ENCODE results near the gene GJB5.

GJB5 gene

DNA sequence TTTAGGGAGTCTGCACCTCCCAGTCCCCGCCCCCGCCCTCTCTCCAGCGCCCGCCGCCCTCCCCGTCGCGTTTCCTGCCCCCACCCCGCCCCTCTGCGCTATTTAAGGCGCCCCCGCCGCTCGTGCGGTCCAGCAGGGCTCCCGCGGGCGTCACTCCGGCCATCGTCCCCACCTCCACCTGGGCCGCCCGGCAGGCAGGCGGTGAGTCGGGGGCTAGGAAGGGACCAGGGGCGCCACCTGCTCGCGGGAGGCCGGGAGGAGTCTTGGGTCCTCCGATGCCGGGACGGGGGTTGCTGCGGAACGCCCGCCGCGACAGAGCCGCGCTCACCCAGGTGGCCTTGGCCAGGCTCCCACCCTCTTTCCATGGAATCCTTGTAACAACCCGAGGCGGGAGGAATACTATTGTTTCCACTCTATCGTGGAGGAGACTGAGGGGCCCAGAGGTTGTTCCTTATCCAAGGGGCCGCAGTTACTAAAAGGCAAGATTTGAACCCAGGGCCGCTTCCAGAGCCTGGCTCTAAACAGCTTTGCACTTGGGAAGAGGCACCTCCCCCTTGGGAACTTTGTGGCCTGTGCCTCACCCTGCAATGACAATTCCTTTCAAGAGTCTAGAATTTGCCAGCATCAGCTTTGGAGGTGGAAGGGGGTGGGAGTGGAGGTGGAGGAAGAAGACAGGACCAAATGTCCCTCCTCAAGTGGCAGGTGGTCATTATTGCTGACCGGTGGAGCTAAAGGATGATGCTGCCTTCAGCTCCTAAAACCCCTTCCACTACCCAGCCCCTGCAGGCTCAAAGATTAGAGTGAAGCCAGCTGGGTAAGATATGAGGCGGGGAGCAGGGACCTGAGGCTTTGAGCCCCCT lies 38.3 kb downstream of the GJB5 start, which contains the start of gene GJA4:
GJA4 (plus strand) TSS at position 132 of the 860 bp plus-strand sequence. CDS start 1,215 bp downstream, outside the sequence.
- peaks cover 68% of the 10 kb centered on the region for H3K27me3 ChIP-seq
- no peak within 1 kb of the TSS for H3K4me3 ChIP-seq (ENCODE audit: low read depth in 1 of 2, low read length in 1 of 2)
- TF ChIP-seq, protein P1, sequence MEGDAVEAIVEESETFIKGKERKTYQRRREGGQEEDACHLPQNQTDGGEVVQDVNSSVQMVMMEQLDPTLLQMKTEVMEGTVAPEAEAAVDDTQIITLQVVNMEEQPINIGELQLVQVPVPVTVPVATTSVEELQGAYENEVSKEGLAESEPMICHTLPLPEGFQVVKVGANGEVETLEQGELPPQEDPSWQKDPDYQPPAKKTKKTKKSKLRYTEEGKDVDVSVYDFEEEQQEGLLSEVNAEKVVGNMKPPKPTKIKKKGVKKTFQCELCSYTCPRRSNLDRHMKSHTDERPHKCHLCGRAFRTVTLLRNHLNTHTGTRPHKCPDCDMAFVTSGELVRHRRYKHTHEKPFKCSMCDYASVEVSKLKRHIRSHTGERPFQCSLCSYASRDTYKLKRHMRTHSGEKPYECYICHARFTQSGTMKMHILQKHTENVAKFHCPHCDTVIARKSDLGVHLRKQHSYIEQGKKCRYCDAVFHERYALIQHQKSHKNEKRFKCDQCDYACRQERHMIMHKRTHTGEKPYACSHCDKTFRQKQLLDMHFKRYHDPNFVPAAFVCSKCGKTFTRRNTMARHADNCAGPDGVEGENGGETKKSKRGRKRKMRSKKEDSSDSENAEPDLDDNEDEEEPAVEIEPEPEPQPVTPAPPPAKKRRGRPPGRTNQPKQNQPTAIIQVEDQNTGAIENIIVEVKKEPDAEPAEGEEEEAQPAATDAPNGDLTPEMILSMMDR (IDR thresholded peaks at IDR 0.05) = no peak
- no peaks in the 10 kb centered on the region for H3K36me3 ChIP-seq
- H3K27ac ChIP-seq = no peak within 1 kb of the TSS
- no peaks in the 10 kb centered on the region for H3K9me3 ChIP-seq
- H3K4me1 ChIP-seq (ENCODE audit: control insufficient read depth in 1 of 2, insufficient read depth in 1 of 2, low read depth in 1 of 2, low read length in 1 of 2) = no peaks in the 10 kb centered on the region

DNA sequence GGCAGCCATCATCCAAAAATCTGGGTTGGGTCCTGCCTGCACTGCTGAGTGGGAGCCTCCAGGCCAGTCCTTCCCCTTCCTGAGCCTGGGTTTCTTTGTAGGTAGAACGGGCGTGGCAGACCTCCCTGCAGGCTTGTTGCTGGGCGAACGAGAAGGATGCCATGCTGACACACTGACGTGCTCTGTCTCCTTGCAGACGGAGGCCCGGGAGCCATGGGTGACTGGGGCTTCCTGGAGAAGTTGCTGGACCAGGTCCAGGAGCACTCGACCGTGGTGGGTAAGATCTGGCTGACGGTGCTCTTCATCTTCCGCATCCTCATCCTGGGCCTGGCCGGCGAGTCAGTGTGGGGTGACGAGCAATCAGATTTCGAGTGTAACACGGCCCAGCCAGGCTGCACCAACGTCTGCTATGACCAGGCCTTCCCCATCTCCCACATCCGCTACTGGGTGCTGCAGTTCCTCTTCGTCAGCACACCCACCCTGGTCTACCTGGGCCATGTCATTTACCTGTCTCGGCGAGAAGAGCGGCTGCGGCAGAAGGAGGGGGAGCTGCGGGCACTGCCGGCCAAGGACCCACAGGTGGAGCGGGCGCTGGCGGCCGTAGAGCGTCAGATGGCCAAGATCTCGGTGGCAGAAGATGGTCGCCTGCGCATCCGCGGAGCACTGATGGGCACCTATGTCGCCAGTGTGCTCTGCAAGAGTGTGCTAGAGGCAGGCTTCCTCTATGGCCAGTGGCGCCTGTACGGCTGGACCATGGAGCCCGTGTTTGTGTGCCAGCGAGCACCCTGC lies 39.3 kb downstream of the GJB5 start:
- TF ChIP-seq, protein P1 (IDR thresholded peaks at IDR 0.05) = no peak
- H3K9me3 ChIP-seq = no peaks in the 10 kb centered on the region
- H3K36me3 ChIP-seq = no peaks in the 10 kb centered on the region
- peaks cover 58% of the 10 kb centered on the region for H3K27me3 ChIP-seq
- no peak overlapping the region for H3K4me3 ChIP-seq (ENCODE audit: low read depth in 1 of 2, low read length in 1 of 2)
- no peaks in the 10 kb centered on the region for H3K4me1 ChIP-seq (ENCODE audit: control insufficient read depth in 1 of 2, insufficient read depth in 1 of 2, low read depth in 1 of 2, low read length in 1 of 2)
- no peak overlapping the region for H3K27ac ChIP-seq

DNA sequence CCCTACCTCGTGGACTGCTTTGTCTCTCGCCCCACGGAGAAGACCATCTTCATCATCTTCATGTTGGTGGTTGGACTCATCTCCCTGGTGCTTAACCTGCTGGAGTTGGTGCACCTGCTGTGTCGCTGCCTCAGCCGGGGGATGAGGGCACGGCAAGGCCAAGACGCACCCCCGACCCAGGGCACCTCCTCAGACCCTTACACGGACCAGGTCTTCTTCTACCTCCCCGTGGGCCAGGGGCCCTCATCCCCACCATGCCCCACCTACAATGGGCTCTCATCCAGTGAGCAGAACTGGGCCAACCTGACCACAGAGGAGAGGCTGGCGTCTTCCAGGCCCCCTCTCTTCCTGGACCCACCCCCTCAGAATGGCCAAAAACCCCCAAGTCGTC lies 39.9 kb downstream of the GJB5 start:
- TF ChIP-seq, protein P1 (IDR thresholded peaks at IDR 0.05) = no peak
- H3K27ac ChIP-seq = no peak overlapping the region
- H3K27me3 ChIP-seq = peaks cover 56% of the 10 kb centered on the region
- H3K36me3 ChIP-seq = no peaks in the 10 kb centered on the region
- H3K4me1 ChIP-seq (ENCODE audit: control insufficient read depth in 1 of 2, insufficient read depth in 1 of 2, low read depth in 1 of 2, low read length in 1 of 2) = no peaks in the 10 kb centered on the region
- H3K4me3 ChIP-seq (ENCODE audit: low read depth in 1 of 2, low read length in 1 of 2) = no peak overlapping the region
- no peaks in the 10 kb centered on the region for H3K9me3 ChIP-seq

DNA sequence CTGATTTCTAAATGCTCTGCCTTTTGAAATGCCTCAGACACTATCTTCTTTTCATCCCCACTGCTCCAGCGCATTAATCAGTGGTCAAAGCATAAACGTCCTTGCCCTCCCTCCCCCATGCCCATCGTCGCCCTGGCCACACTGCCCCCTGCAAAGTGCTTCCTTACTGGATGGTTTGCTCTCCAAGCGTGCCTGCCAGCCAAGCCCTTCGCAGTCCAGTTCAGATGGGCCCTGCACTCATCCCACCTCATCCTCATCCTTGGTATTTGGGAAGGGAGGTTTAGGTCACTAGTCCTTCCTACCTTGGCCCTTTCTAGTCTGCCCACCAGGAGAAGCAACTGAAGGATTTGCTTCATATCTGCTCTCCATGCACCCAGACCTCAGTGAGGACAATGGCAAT lies 41.1 kb downstream of the GJB5 start:
- Histone ChIP-seq H3K4me1 (ENCODE audit: control insufficient read depth in 1 of 2, insufficient read depth in 1 of 2, low read depth in 1 of 2, low read length in 1 of 2) (no peaks in the 10 kb centered on the region), H3K9me3 (no peaks in the 10 kb centered on the region), H3K36me3 (no peaks in the 10 kb centered on the region), H3K27me3 (peaks cover 45% of the 10 kb centered on the region), H3K4me3 (ENCODE audit: low read depth in 1 of 2, low read length in 1 of 2) (no peak overlapping the region), H3K27ac (no peak overlapping the region)
- TF ChIP-seq, protein P1 (IDR thresholded peaks at IDR 0.05) = no peak

DNA sequence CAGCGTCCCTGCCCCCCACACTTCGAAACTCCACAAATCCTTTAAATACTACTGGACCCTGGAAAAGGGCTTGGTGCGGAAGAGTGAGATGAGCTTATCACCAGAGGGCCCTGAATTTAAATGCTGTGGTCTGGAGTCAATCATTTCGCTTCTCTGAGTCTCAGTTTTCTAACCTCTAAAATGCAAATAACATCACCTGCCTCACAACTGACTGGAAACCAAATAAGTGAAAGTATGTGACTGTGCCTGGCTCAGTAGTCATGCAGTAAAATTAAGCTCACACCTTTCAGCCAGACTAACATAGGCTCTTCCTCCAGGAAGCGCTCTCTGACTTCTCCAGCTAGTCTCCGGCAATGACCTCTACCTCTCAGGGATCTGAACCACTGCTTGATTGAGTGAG lies 42.1 kb downstream of the GJB5 start:
- Histone ChIP-seq H3K36me3 (no peaks in the 10 kb centered on the region), H3K4me3 (ENCODE audit: low read depth in 1 of 2, low read length in 1 of 2) (no peak overlapping the region), H3K9me3 (no peaks in the 10 kb centered on the region), H3K4me1 (ENCODE audit: control insufficient read depth in 1 of 2, insufficient read depth in 1 of 2, low read depth in 1 of 2, low read length in 1 of 2) (no peaks in the 10 kb centered on the region), H3K27me3 (peaks cover 34% of the 10 kb centered on the region), H3K27ac (no peak overlapping the region)
- TF ChIP-seq, protein P1 (IDR thresholded peaks at IDR 0.05) = no peak
